ENCODE data around the gene CLEC2D. TPM values are rescaled to one million over a fixed set of nuclear protein-coding genes. Genes with fewer than 3 reads are reported as not detected.

CLEC2D gene
- total RNA-seq, 1 donor from 2014 or later = 18.7 TPM

DNA sequence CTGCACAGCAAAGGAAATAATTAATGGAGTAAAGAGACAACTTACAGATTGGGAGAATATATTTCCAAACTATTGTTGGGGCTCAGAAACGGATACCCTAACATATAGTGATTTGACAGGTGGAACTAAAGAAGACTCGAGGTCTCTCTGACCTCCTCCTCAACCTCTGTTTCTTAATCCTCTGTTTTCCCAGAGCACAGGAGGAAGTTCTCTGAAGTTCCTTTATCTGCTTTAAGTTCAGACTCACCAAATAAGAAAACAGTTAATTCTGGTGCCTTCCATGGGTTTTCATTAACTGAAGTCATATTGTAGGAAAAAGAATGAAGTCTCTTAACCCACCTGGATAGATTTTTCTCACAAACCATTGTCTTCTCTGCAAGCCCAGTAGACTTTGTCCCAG, 29.2 kb downstream of the CLEC2D start:
- no peak for DNase-seq (ENCODE audit: low spot score)
- peaks cover 9% of the 10 kb centered on the region for H3K9me3 Mint-ChIP-seq

DNA sequence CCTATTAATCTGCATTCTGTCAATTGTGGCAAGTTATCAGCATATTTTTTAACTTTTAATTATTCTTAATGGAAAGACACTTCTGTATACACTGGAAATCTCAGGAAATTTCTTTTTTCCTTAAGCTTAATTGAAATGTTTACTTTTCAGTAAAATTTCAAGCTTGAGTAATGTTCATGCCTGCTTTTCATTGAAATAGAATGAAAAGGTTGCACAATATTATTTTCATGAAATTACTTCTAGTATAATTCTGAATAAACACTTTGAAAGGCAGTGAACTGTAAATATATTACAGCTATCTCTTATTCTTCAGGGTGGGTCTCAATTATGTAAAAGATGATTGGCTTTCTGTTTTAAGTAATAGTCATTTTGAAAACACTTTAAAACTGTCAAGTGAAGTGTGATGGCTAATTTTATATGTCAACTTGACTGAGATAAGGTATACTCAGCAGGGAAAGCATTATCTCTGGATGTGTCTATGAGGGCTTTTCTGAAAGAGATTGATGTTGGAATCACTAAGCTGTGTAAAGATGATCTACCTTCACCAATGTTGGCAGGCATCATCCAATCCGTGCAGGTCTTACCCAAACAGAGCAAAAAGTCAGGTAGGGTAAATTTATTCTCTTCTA, 29.9 kb downstream of the CLEC2D start:
- no peaks in the 10 kb centered on the region for H3K27me3 ChIP-seq
- peaks cover 22% of the 10 kb centered on the region for H3K36me3 Mint-ChIP-seq
- H3K4me2 ChIP-seq = no peak overlapping the region
- H3K9me3 Mint-ChIP-seq = peaks cover 9% of the 10 kb centered on the region
- no peaks in the 10 kb centered on the region for H3K4me1 ChIP-seq
- H3K27ac ChIP-seq = no peak overlapping the region
- H3K4me3 ChIP-seq = no peak overlapping the region
- no peak for TF ChIP-seq CTCF (IDR thresholded peaks at IDR 0.05)
- H3K27me3 Mint-ChIP-seq (ENCODE audit: insufficient read depth, low read depth) = no peaks in the 10 kb centered on the region
- no peaks in the 10 kb centered on the region for H3K4me1 Mint-ChIP-seq
- H3K36me3 ChIP-seq = no peaks in the 10 kb centered on the region
- H3K4me3 Mint-ChIP-seq = no peak overlapping the region
- H3K9ac ChIP-seq = no peak overlapping the region
- H2AFZ ChIP-seq (replicated peaks) = no peak overlapping the region
- no peak overlapping the region for H3K27ac Mint-ChIP-seq
- no peaks in the 10 kb centered on the region for H3F3A ChIP-seq (ENCODE audit: low read depth)
- no peaks in the 10 kb centered on the region for H3K79me2 ChIP-seq (ENCODE audit: low read depth)
- no peaks in the 10 kb centered on the region for H3K9me3 ChIP-seq (ENCODE audit: low read depth)
- no peaks in the 10 kb centered on the region for H4K20me1 ChIP-seq (ENCODE audit: low read depth)
- DNase-seq (ENCODE audit: low spot score) = no peak

More for the DNA sequence above, 29.2 kb downstream of the CLEC2D start:
- H3F3A ChIP-seq (ENCODE audit: low read depth) = no peaks in the 10 kb centered on the region
- H3K9me3 ChIP-seq (ENCODE audit: low read depth) = no peaks in the 10 kb centered on the region
- no peaks in the 10 kb centered on the region for H3K4me1 Mint-ChIP-seq
- TF ChIP-seq EZH2phosphoT487 (IDR thresholded peaks at IDR 0.05) = no peak
- no peak for TF ChIP-seq CTCF (IDR thresholded peaks at IDR 0.05)
- no peak for TF ChIP-seq EZH2 (IDR thresholded peaks at IDR 0.05)
- no peak overlapping the region for H3K27ac ChIP-seq
- H3K4me3 Mint-ChIP-seq = no peak overlapping the region
- no peak overlapping the region for H3K4me3 ChIP-seq
- no peaks in the 10 kb centered on the region for H3K79me2 ChIP-seq (ENCODE audit: low read depth)
- no peaks in the 10 kb centered on the region for H3K4me1 ChIP-seq
- H3K27me3 Mint-ChIP-seq (ENCODE audit: insufficient read depth, low read depth) = no peaks in the 10 kb centered on the region
- H3K36me3 ChIP-seq = no peaks in the 10 kb centered on the region
- H3K36me3 Mint-ChIP-seq = peaks cover 22% of the 10 kb centered on the region
- H3K27me3 ChIP-seq = no peaks in the 10 kb centered on the region
- no peaks in the 10 kb centered on the region for H4K20me1 ChIP-seq (ENCODE audit: low read depth)
- H3K4me2 ChIP-seq = no peak overlapping the region
- H2AFZ ChIP-seq (replicated peaks) = no peak overlapping the region
- no peak overlapping the region for H3K9ac ChIP-seq
- H3K27ac Mint-ChIP-seq = no peak overlapping the region

GRCh38 chr12:9699898-9700605, 30.5 kb downstream of the CLEC2D start:
- Histone ChIP-seq H3K79me2 (ENCODE audit: low read depth) (no peaks in the 10 kb centered on the region), H3F3A (ENCODE audit: low read depth) (no peaks in the 10 kb centered on the region), H2AFZ (replicated peaks) (no peak overlapping the region), H3K27me3 (no peaks in the 10 kb centered on the region), H3K4me3 (no peak overlapping the region), H3K4me2 (no peak overlapping the region), H3K9me3 (ENCODE audit: low read depth) (no peaks in the 10 kb centered on the region), H3K27ac (no peak overlapping the region), H3K4me1 (no peaks in the 10 kb centered on the region), H3K36me3 (no peaks in the 10 kb centered on the region), H3K9ac (no peak overlapping the region), H4K20me1 (ENCODE audit: low read depth) (no peaks in the 10 kb centered on the region)
- H3K36me3 Mint-ChIP-seq = peaks cover 17% of the 10 kb centered on the region
- H3K27me3 Mint-ChIP-seq (ENCODE audit: insufficient read depth, low read depth) = no peaks in the 10 kb centered on the region
- TF ChIP-seq EZH2phosphoT487 (IDR thresholded peaks at IDR 0.05) (no peak), CTCF (IDR thresholded peaks at IDR 0.05) (no peak)
- no peak overlapping the region for H3K4me3 Mint-ChIP-seq
- DNase-seq (ENCODE audit: low spot score) = no peak
- H3K9me3 Mint-ChIP-seq = peaks cover 10% of the 10 kb centered on the region
- no peak overlapping the region for H3K27ac Mint-ChIP-seq
- no peaks in the 10 kb centered on the region for H3K4me1 Mint-ChIP-seq

All from neural progenitor cell (in vitro differentiated cells).